ENCODE data around the gene PEF1.
A peak's percentile ranks its signal among the peaks of the same experiment; 100 is the strongest.

Gene PEF1

GRCh38 chr1:31657972-31658510 lies 13.4 kb upstream of the PEF1 start:
- in situ Hi-C loops (cut with HindIII; ENCODE audit: low pct_unique_long_range_greater_than_20kb, low sequenced_read_pairs) = no loop called here
- TF ChIP-seq JUND (IDR thresholded peaks at IDR 0.05; ENCODE audit: low read depth) = no peak
- no peak for DNase-seq (ENCODE audit: low read depth in 1 of 2, low spot score in 1 of 2)

- in situ Hi-C loops (cut with HindIII; ENCODE audit: low pct_unique_long_range_greater_than_20kb, low sequenced_read_pairs) = no loop called here
- TF ChIP-seq JUND (IDR thresholded peaks at IDR 0.05; ENCODE audit: low read depth) = no peak
- DNase-seq (ENCODE audit: low read depth in 1 of 2, low spot score in 1 of 2) = no peak
These were observed 12.5 kb upstream of the PEF1 start for GRCh38 chr1:31657020-31657804.

DNA sequence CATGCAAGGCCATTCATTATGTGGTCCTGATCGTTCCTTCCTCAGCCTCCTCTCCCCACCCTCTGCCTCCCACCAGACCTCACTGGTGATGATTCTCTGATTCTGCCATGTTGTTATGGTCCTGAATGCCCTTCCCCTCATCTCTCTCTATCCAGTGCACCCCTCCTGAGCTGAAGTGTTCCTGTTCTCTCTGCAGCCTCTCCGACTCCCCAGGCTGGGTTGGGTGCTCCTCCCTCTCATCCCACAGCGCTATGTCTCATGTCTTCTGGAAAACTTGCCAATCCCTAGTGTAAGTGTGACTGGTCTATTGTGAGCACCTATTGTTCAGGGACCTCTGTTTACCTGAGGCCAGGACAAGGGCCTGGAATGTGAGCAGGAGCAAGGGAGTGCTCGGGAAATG lies 11.1 kb upstream of the PEF1 start:
- no peak for TF ChIP-seq JUND (IDR thresholded peaks at IDR 0.05; ENCODE audit: low read depth)
- DNase-seq (ENCODE audit: low read depth in 1 of 2, low spot score in 1 of 2) = no peak
- in situ Hi-C loops (cut with HindIII; ENCODE audit: low pct_unique_long_range_greater_than_20kb, low sequenced_read_pairs) = no loop called here

GRCh38 chr1:31655104-31655503 lies 10.4 kb upstream of the PEF1 start:
- in situ Hi-C loops (cut with HindIII; ENCODE audit: low pct_unique_long_range_greater_than_20kb, low sequenced_read_pairs) = no loop called here
- TF ChIP-seq JUND (IDR thresholded peaks at IDR 0.05; ENCODE audit: low read depth) = no peak
- no peak for DNase-seq (ENCODE audit: low read depth in 1 of 2, low spot score in 1 of 2)

DNA sequence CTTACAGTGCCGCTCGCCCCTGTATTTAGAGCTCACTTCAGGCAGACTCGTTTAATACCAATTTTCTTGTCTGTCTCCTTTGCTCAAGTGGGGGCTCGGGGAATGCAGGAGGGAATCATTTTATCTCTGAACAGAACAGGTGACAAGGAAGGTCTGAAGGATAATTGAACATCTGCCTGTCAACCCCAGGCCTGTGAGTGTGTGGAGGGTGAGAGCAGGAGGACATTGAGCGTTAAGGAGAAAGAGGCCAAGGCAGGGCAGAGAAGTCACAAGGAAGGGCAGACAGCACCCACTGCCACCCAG lies 9.7 kb upstream of the PEF1 start:
- DNase-seq (ENCODE audit: low read depth in 1 of 2, low spot score in 1 of 2) = no peak
- no peak for TF ChIP-seq JUND (IDR thresholded peaks at IDR 0.05; ENCODE audit: low read depth)
- in situ Hi-C loops (cut with HindIII; ENCODE audit: low pct_unique_long_range_greater_than_20kb, low sequenced_read_pairs) = no loop called here

DNA sequence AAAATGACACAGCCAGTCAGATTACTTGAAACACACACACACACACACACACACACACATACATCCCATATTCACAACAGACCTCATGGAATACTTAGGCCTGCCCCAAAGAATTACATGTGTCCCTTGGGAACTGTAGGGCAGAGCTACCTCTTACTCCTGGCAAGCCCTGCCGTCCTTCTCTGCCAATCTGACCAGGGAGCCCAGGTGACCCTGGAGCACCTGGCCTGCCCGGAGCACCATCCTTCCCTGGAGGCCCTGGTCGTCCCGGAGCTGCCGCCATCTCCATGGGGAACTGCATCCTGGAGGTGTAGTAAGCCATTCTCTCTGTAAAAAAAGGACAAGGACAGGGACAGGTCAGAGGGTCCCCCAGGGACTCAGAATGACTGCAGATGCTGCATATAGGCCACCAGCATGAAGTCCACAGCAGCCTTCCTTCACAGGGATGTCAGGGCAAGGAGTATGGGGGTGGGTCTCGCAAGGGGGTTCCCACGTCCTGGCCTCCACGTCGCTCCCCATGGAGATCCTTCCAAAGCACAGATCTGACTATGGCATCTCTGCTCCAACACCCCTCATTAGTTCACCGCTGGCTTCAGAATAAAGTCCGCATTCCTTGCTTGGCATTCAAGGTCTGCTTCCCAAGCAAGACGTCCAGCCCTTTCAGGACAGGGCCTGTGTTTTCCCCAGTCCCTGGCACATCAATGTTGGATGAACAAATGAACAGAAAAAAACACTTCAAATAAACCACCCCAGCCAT lies 9.2 kb upstream of the PEF1 start:
- in situ Hi-C loops (cut with HindIII; ENCODE audit: low pct_unique_long_range_greater_than_20kb, low sequenced_read_pairs) = no loop called here
- no peak for TF ChIP-seq JUND (IDR thresholded peaks at IDR 0.05; ENCODE audit: low read depth)
- DNase-seq (ENCODE audit: low read depth in 1 of 2, low spot score in 1 of 2) = no peak

GRCh38 chr1:31652891-31653499 lies 8.3 kb upstream of the PEF1 start:
- DNase-seq (ENCODE audit: low read depth in 1 of 2, low spot score in 1 of 2) = no peak
- in situ Hi-C loops (cut with HindIII; ENCODE audit: low pct_unique_long_range_greater_than_20kb, low sequenced_read_pairs) = no loop called here
- no peak for TF ChIP-seq JUND (IDR thresholded peaks at IDR 0.05; ENCODE audit: low read depth)

- in situ Hi-C loops (cut with HindIII; ENCODE audit: low pct_unique_long_range_greater_than_20kb, low sequenced_read_pairs) = no loop called here
- no peak for DNase-seq (ENCODE audit: low read depth in 1 of 2, low spot score in 1 of 2)
- no peak for TF ChIP-seq JUND (IDR thresholded peaks at IDR 0.05; ENCODE audit: low read depth)
These were observed 7.1 kb upstream of the PEF1 start for GRCh38 chr1:31651766-31652165.

GRCh38 chr1:31651089-31651420 lies 6.4 kb upstream of the PEF1 start:
- in situ Hi-C loops (cut with HindIII; ENCODE audit: low pct_unique_long_range_greater_than_20kb, low sequenced_read_pairs) = no loop called here
- DNase-seq (ENCODE audit: low read depth in 1 of 2, low spot score in 1 of 2) = peak in 1 of 2 experiments; percentile 48
- no peak for TF ChIP-seq JUND (IDR thresholded peaks at IDR 0.05; ENCODE audit: low read depth)

GRCh38 chr1:31650161-31651088 lies 5.7 kb upstream of the PEF1 start:
- no peak for TF ChIP-seq JUND (IDR thresholded peaks at IDR 0.05; ENCODE audit: low read depth)
- DNase-seq (ENCODE audit: low read depth in 1 of 2, low spot score in 1 of 2) = no peak
- in situ Hi-C loops (cut with HindIII; ENCODE audit: low pct_unique_long_range_greater_than_20kb, low sequenced_read_pairs) = no loop called here

DNA sequence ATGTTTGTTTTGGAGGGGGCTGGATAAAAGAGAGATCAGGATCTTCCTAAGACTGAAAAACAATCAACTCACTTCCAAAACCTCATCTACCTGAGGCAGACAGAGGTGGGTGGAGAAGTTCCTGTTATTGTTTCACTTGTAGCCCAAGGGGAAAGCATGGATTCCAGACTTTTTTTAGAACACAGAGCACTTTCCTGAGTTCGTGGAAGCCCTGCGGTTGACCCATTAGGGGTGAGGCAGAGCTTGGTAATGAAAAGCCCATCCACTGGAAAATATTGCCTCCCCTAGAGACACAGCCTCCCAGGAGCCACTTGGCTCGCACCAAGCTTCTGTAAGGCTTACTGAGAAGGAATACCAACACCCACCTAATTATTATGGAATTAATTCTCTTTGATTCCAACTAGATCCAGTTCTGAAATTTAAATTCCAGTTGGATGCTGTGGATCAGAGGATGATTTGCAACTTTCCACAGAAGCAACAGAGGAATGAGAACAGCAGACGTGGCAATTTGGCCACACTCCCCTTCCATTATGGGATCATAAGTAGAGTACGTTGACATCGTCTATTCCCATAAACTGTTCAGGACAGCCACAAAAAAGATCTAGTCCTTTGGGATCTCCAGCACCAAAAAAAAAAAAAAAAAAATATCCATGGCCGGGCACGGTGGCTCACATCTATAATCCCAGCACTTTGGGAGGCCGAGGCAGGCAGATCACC lies 4.1 kb upstream of the PEF1 start:
- no peak for TF ChIP-seq JUND (IDR thresholded peaks at IDR 0.05; ENCODE audit: low read depth)
- in situ Hi-C loops (cut with HindIII; ENCODE audit: low pct_unique_long_range_greater_than_20kb, low sequenced_read_pairs) = no loop called here
- no peak for DNase-seq (ENCODE audit: low read depth in 1 of 2, low spot score in 1 of 2)

DNA sequence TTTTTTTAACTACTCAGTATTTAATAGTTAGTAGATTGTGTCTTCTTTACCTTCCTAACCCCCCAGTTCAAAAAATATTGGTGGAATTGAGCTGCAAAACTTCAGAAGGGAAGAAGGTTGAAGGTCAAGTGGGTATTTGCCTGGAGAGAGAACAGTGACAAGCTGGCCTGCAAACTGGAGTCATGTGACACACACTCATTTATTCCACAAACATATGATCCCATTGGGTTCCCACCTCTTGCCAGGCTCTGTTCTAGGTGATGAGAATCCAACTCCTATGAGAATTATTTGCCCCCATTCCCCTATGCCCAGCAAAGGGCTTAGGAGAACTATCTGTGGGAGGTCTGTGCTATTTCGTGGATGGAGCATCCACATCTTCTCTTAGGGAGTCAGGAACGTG lies 3.5 kb upstream of the PEF1 start:
- no peak for DNase-seq (ENCODE audit: low read depth in 1 of 2, low spot score in 1 of 2)
- in situ Hi-C loops (cut with HindIII; ENCODE audit: low pct_unique_long_range_greater_than_20kb, low sequenced_read_pairs) = no loop called here
- TF ChIP-seq JUND (IDR thresholded peaks at IDR 0.05; ENCODE audit: low read depth) = no peak
